HepG2 (cell line): Measurements from ENCODE around the gene PCDHGA10. TPM values are rescaled to one million over a fixed set of nuclear protein-coding genes. Genes with fewer than 3 reads are reported as not detected.
"Not testable (repeated sequence)": the region's sequence is repeated elsewhere in the genome, so short reads cannot be mapped to it uniquely, and the experiment has no call there.

Source experiments
- ATAC-seq: fragments of 200-7000 bp; cut with Tn5 transposase; 3 replicates; pipeline ENCODE4 v1.9.1; 2020; ENCODE audit warnings: mild to moderate bottlenecking, moderate library complexity
- BruUV-seq: library from RNA; stranded (reverse); fragments of 400-500 nt; replicated peaks from 2 replicates; lab custom pipeline; 2021; lab: Mats Ljungman, UMichigan
- CTCF ChIA-PET: fragments of 300-600 bp; formaldehyde crosslinking; extraction: SDS; loops from one replicate; lab custom pipeline; 2021; ENCODE audit warnings: low total read pairs, inconsistent platforms, low intra/inter-chr PET ratio; lab: Yijun Ruan, JAX
- POLR2A ChIA-PET: fragments of 350-600 bp; sonication (Branson Sonifier 250); formaldehyde crosslinking; loops from one replicate; lab custom pipeline; 2020; ENCODE audit warnings: antibody characterized with exemption, inconsistent platforms; lab: Yijun Ruan, JAX
- DNase-seq: peaks from one replicate; pipeline ENCODE4 v3.0.0-alpha.2; 2015; ENCODE audit warnings: low spot score
- FAIRE-seq: peaks from 3 replicates; lab custom pipeline; 2011; peaks lifted over from hg19 to GRCh38; lab: Jason Lieb, UNC
- H2AFZ ChIP-seq: one replicate; pipeline ENCODE4 v1.6.1; 2011; ENCODE audit warnings: low read length, inconsistent platforms
- H3K27ac ChIP-seq: fragments of 300-600 bp; 3 replicates; pipeline ENCODE4 v1.8.0; 2011; ENCODE audit warnings: mixed run types, mild to moderate bottlenecking, mixed read lengths, low read length, inconsistent platforms; ENCODE audit not compliant: insufficient read depth; ENCODE audit errors: extremely low read length
- H3K27me3 ChIP-seq, 2 experiments: fragments of 200-600 bp in 1 of 2; 2 replicates in 1 of 2; 3 replicates in 1 of 2; pipeline versions ENCODE4 v1.6.0 to v1.8.0; 2011; ENCODE audit warnings: low read length in 2 of 2, mild to moderate bottlenecking in 2 of 2, moderate library complexity in 2 of 2, inconsistent platforms in 1 of 2; ENCODE audit not compliant: insufficient read depth in 2 of 2, control insufficient read depth in 1 of 2
- H3K36me3 ChIP-seq, 2 experiments: fragments of 200-600 bp in 1 of 2; replicated peaks in 1 of 2; 2 replicates in 1 of 2; 3 replicates in 1 of 2; pipeline versions ENCODE4 v1.5.1 to v1.8.0; 2011; ENCODE audit warnings: low read length in 2 of 2, inconsistent platforms in 1 of 2; ENCODE audit not compliant: insufficient read depth in 2 of 2, control insufficient read depth in 1 of 2
- H3K4me1 ChIP-seq: 2 replicates; pipeline ENCODE4 v1.5.1; 2012; ENCODE audit warnings: low read length, inconsistent platforms; ENCODE audit not compliant: insufficient read depth
- H3K4me2 ChIP-seq: 2 replicates; pipeline ENCODE4 v1.6.0; 2011; ENCODE audit warnings: low read depth, low read length, inconsistent platforms
- H3K4me3 ChIP-seq, 3 experiments: fragments of 200-600 bp in 1 of 3; sonication (generic), shearing (Covaris generic) in 1 of 3; replicated peaks in 1 of 3; 2 replicates each; pipeline ENCODE4 v1.5.1; 2011 to 2016; ENCODE audit warnings: low read length in 3 of 3, inconsistent platforms in 2 of 3, low read depth in 2 of 3, mild to moderate bottlenecking in 2 of 3, control low read depth in 1 of 3, mixed read lengths in 1 of 3; ENCODE audit not compliant: insufficient read depth in 1 of 3
- H3K79me2 ChIP-seq: one replicate; pipeline ENCODE4 v1.6.1; 2011; ENCODE audit warnings: low read length, inconsistent platforms; ENCODE audit not compliant: insufficient read depth
- H3K9ac ChIP-seq: 2 replicates; pipeline ENCODE4 v1.6.0; 2011; ENCODE audit warnings: mild to moderate bottlenecking, low read depth, low read length, inconsistent platforms; ENCODE audit not compliant: insufficient read depth
- H3K9me3 ChIP-seq: 2 replicates; pipeline ENCODE4 v1.5.1; 2012; ENCODE audit warnings: mild to moderate bottlenecking, low read length
- H4K20me1 ChIP-seq: 2 replicates; pipeline ENCODE4 v1.6.0; 2011; ENCODE audit warnings: inconsistent platforms, mild to moderate bottlenecking, low read length, moderate library complexity; ENCODE audit not compliant: insufficient read depth
- BCL6 ChIP-seq: IDR thresholded peaks from 2 replicates; pipeline ENCODE4 v1.6.1; 2016; ENCODE audit warnings: missing genetic modification reagents, missing compliant biosample characterization
- CTCF ChIP-seq: sonication (generic); formaldehyde crosslinking; IDR thresholded peaks from 2 replicates; pipeline ENCODE4 v1.5.0; 2020; ENCODE audit warnings: mild to moderate bottlenecking, missing genetic modification reagents, moderate library complexity
- RAD21 ChIP-seq: fragments of 450-650 bp; formaldehyde crosslinking; IDR thresholded peaks from 2 replicates; pipeline ENCODE4 v1.5.0; 2020; ENCODE audit warnings: mild to moderate bottlenecking
- SMC3 ChIP-seq: IDR thresholded peaks from 2 replicates; pipeline ENCODE4 v1.6.1; 2011; ENCODE audit warnings: low read length, improper control_type of control experiment
- STAG1 ChIP-seq: sonication (generic); formaldehyde crosslinking; IDR thresholded peaks from 2 replicates; pipeline ENCODE4 v1.4.0; 2020; ENCODE audit warnings: missing genetic modification reagents
- ZNF687 ChIP-seq: sonication (generic); formaldehyde crosslinking; IDR thresholded peaks from 2 replicates; pipeline ENCODE4 v1.5.1; 2020; ENCODE audit warnings: mild to moderate bottlenecking, missing genetic modification reagents, moderate library complexity
- WGBS: methylation state at CpG from one replicate; pipeline ENCODE4 v1.1.6; 2017; ENCODE audit warnings: low lambda C conversion rate; 5-methylcytosine and 5-hydroxymethylcytosine counted together
- in situ Hi-C: cut with HindIII; loops from 2 replicates; pipeline ENCODE4 v1.10.0; 2017; ENCODE audit warnings: low pct_unique_long_range_greater_than_20kb; ENCODE audit not compliant: extremely low pct_ligation_motif_present
- intact Hi-C: fragments of 100-400 bp; cut with micrococcal nuclease; formaldehyde crosslinking; loops from one replicate; pipeline ENCODE4 v1.10.0; 2022; ENCODE audit not compliant: unreplicated experiment
- polyA plus RNA-seq, 8 experiments: library from polyadenylated mRNA; depleted of rRNA in 3 of 8; stranded (reverse) in 7 of 8; unstranded in 1 of 8; fragments of >200 nt; fragmentation: Illumina TruSeq in 4 of 8; extraction: Trizol in 4 of 8; gene quantifications; 2 replicates each; pipeline versions ENCODE4 v1.2.1 to v1.2.3, GENCODE V29; 2011 to 2016; ENCODE audit warnings: low read depth in 4 of 8, missing spikeins in 1 of 8, mixed read lengths in 1 of 8; ENCODE audit not compliant: insufficient read depth in 1 of 8
- total RNA-seq, 5 experiments: library from RNA; depleted of rRNA; stranded (reverse); fragments of >200 nt; fragmentation: Illumina TruSeq; extraction: Trizol; gene quantifications; 2 replicates each; pipeline ENCODE4 v1.2.3, GENCODE V29; 2016; ENCODE audit warnings: low read depth in 1 of 5

The PCDHGA10 gene
- total and polyA plus RNA-seq, 2 of the 13 experiments (the other 11 are each of a cell fraction or from before 2014, with no cell fraction given), result 0.04 to 0.18 TPM

GRCh38 chr5:141417494-141418172 is 4.8 kb downstream of the PCDHGA10 start, which contains the start of gene PCDHGB7:
Gene PCDHGB7 (plus strand): TSS chr5:141417677. CDS start chr5:141417860, 183 bp downstream.
- H3K27ac ChIP-seq, BruUV-seq, H3K36me3 ChIP-seq, H3K27me3 ChIP-seq, H3K79me2 ChIP-seq, POLR2A ChIA-PET, H4K20me1 ChIP-seq, H3K9ac ChIP-seq, H2AFZ ChIP-seq, H3K4me1 ChIP-seq, FAIRE-seq: not testable (repeated sequence)
- Histone ChIP-seq H3K4me3 (peak within 1 kb of the TSS in 1 of 3 experiments; percentile 16; a peak in 1 of 6 replicates), H3K4me2 (peak within 1 kb of the TSS; percentile 27; the same call in 1 of the 2 replicates), H3K9me3 (peaks cover 30% of the 10 kb centered on the region)
- ATAC-seq (peak; percentile 94), DNase-seq (peak; percentile 27)
- in situ Hi-C loops, result loop anchor here (5.0 kb wide), 2 partner anchors 105 to 145 kb away; no protein-coding TSS in a partner anchor
- intact Hi-C loops, result loop anchor here (1.0 kb wide), 3 partner anchors 108 to 147 kb away; no protein-coding TSS in a partner anchor
- 74% methylated on average over 38 of the region's 47 CpGs for WGBS
- CTCF ChIA-PET, result interaction anchor here (0.7 to 1.6 kb wide), 4 partner anchors 95 to 147 kb away, joined by 5 to 13 read pairs (median 8); no protein-coding TSS in a partner anchor
- TF ChIP-seq RAD21 (CRISPR knock-in tag) (peak; percentile 61), ZNF687 (CRISPR knock-in tag) (peak; percentile 20; the same call in 1 of the 2 replicates), SMC3 (0 out of 2 replicates have a peak, but pooled peaks have one; percentile 5), STAG1 (peak; percentile 74), CTCF (CRISPR knock-in tag) (peak; percentile 75), BCL6 (peak; percentile 88)
